MCF 10A (cell line): ENCODE data around the gene CRHR1. TPM values are rescaled to one million over a fixed set of nuclear protein-coding genes. Genes with fewer than 3 reads are reported as not detected.

Experiments
- BruUV-seq: library from RNA; stranded (reverse); fragments of 400-500 nt; replicated peaks from 2 replicates; lab custom pipeline; 2021; lab: Mats Ljungman, UMichigan
- CTCF ChIA-PET: fragments of 300-600 bp; sonication (Branson Sonifier 250); formaldehyde crosslinking; extraction: SDS; loops from one replicate; lab custom pipeline; 2021; ENCODE audit warnings: antibody characterized with exemption, inconsistent platforms; lab: Yijun Ruan, JAX
- POLR2A ChIA-PET: fragments of 300-600, 350-650 bp; sonication (Branson Sonifier 250); formaldehyde crosslinking; extraction: SDS; loops from one replicate; lab custom pipeline; 2020; ENCODE audit warnings: antibody characterized with exemption, inconsistent platforms; lab: Yijun Ruan, JAX
- DNase-seq: peaks from one replicate; pipeline ENCODE4 v3.0.0-alpha.2; 2018; ENCODE audit not compliant: unreplicated experiment
- H3K27ac Mint-ChIP-seq: one replicate; pipeline ENCODE4 v1.8.0; 2022; ENCODE audit warnings: mild to moderate bottlenecking, low read depth, mixed read lengths; ENCODE audit not compliant: unreplicated experiment
- H3K27me3 Mint-ChIP-seq: one replicate; pipeline ENCODE4 v1.8.0; 2022; ENCODE audit warnings: mixed read lengths; ENCODE audit not compliant: insufficient read depth, unreplicated experiment
- H3K36me3 Mint-ChIP-seq: one replicate; pipeline ENCODE4 v1.8.0; 2022; ENCODE audit warnings: mild to moderate bottlenecking, moderate library complexity, mixed read lengths; ENCODE audit not compliant: insufficient read depth, unreplicated experiment
- H3K4me1 Mint-ChIP-seq: one replicate; pipeline ENCODE4 v1.8.0; 2022; ENCODE audit warnings: mixed read lengths; ENCODE audit not compliant: insufficient read depth, unreplicated experiment
- H3K4me3 Mint-ChIP-seq: one replicate; pipeline ENCODE4 v1.8.0; 2022; ENCODE audit warnings: mild to moderate bottlenecking, moderate library complexity, mixed read lengths; ENCODE audit not compliant: unreplicated experiment
- H3K9me3 Mint-ChIP-seq: one replicate; pipeline ENCODE4 v1.8.0; 2022; ENCODE audit warnings: mixed read lengths; ENCODE audit not compliant: unreplicated experiment
- intact Hi-C: fragments of 100-400 bp; cut with micrococcal nuclease; formaldehyde crosslinking; loops from 2 replicates; pipeline ENCODE4 v1.14.1; 2022
- total RNA-seq: library from RNA; stranded (reverse); gene quantifications from 2 replicates; pipeline ENCODE4 v1.2.3, GENCODE V29; 2022
- TF ChIP-seq, protein P1 (sequence below): fragments of 200-600 bp; IDR thresholded peaks from one replicate; pipeline ENCODE4 v1.8.0; 2022; ENCODE audit warnings: antibody characterized with exemption, mild to moderate bottlenecking; ENCODE audit not compliant: unreplicated experiment

CRHR1 gene
- total RNA-seq, 1 experiment from 2014 or later: not detected

DNA sequence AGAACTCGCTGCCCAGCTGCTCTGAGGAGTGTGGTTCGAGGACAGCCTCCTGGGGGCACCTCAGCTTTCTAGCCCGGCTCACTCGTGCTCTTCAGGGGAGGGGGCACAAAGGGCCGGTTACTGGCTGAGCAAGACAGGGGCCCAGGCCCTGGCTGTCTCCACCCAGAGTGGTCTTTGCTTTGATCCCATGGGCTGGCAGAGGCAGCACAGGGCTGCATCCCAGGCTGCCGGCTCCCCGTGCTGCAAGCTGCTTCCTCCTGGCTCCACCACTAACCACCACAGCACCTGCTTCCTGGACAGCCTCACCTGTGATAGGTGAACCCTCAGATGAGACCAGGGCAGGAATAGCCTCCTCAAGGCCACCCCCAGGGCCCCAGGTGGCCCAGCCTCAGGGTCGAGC lies 67.3 kb downstream of the CRHR1 start:
- CTCF ChIA-PET: interaction anchor here (0.9 to 5.2 kb wide), 19 partner anchors 9 to 716 kb away, joined by 3 to 44 read pairs (median 5); partner anchors contain the start of genes ACBD4 and FMNL1
- Mint-ChIP-seq H3K9me3 (no peaks in the 10 kb centered on the region), H3K4me1 (no peaks in the 10 kb centered on the region), H3K36me3 (peaks cover 6% of the 10 kb centered on the region), H3K27ac (no peak overlapping the region), H3K4me3 (no peak overlapping the region), H3K27me3 (peaks cover 30% of the 10 kb centered on the region)
- no peak for DNase-seq
- TF ChIP-seq, protein P1, sequence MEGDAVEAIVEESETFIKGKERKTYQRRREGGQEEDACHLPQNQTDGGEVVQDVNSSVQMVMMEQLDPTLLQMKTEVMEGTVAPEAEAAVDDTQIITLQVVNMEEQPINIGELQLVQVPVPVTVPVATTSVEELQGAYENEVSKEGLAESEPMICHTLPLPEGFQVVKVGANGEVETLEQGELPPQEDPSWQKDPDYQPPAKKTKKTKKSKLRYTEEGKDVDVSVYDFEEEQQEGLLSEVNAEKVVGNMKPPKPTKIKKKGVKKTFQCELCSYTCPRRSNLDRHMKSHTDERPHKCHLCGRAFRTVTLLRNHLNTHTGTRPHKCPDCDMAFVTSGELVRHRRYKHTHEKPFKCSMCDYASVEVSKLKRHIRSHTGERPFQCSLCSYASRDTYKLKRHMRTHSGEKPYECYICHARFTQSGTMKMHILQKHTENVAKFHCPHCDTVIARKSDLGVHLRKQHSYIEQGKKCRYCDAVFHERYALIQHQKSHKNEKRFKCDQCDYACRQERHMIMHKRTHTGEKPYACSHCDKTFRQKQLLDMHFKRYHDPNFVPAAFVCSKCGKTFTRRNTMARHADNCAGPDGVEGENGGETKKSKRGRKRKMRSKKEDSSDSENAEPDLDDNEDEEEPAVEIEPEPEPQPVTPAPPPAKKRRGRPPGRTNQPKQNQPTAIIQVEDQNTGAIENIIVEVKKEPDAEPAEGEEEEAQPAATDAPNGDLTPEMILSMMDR: no peak
- POLR2A ChIA-PET: interaction anchor here (0.8 to 1.1 kb wide), 2 partner anchors 211 to 458 kb away, joined by 3 read pairs; no protein-coding TSS in a partner anchor
- BruUV-seq: no TSS peak
- intact Hi-C loops: loop anchor here (5.0 kb wide), 2 partner anchors 424 to 714 kb away; partner anchors contain the start of gene ACBD4

DNA sequence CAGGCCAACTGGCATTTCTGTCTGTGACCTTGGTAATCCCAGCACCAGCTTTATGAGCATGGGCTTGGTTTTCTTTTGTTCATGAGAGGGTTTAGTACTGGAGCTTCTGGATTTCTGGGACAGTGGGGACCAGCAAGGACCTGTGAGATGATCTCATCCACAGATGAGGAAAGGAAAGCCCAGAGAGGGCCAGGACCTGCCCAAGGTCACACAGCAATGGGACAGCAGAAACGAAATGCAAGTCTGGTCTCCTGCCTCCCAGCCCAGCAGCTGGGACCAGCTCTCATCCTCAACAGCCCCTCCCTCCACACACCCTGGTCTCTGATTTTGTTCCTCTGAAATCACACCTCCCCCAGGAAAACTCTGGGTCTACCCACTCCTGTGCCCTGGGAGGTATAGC lies 67.8 kb downstream of the CRHR1 start:
- TF ChIP-seq, protein P1: no peak
- no TSS peak for BruUV-seq
- Mint-ChIP-seq H3K27ac (no peak overlapping the region), H3K9me3 (no peaks in the 10 kb centered on the region), H3K4me3 (no peak overlapping the region), H3K4me1 (no peaks in the 10 kb centered on the region), H3K27me3 (peaks cover 30% of the 10 kb centered on the region), H3K36me3 (peaks cover 6% of the 10 kb centered on the region)
- ChIA-PET CTCF (interaction anchor here (0.7 to 5.2 kb wide), 26 partner anchors 9 to 717 kb away, joined by 3 to 44 read pairs (median 5); partner anchors contain the start of genes ACBD4 and FMNL1), POLR2A (interaction anchor here (0.8 to 1.1 kb wide), 2 partner anchors 212 to 458 kb away, joined by 3 read pairs; no protein-coding TSS in a partner anchor)
- DNase-seq: no peak
- intact Hi-C loops: loop anchor here (1.0 to 5.0 kb wide), 4 partner anchors 212 to 715 kb away; partner anchors contain the start of gene ACBD4

DNA sequence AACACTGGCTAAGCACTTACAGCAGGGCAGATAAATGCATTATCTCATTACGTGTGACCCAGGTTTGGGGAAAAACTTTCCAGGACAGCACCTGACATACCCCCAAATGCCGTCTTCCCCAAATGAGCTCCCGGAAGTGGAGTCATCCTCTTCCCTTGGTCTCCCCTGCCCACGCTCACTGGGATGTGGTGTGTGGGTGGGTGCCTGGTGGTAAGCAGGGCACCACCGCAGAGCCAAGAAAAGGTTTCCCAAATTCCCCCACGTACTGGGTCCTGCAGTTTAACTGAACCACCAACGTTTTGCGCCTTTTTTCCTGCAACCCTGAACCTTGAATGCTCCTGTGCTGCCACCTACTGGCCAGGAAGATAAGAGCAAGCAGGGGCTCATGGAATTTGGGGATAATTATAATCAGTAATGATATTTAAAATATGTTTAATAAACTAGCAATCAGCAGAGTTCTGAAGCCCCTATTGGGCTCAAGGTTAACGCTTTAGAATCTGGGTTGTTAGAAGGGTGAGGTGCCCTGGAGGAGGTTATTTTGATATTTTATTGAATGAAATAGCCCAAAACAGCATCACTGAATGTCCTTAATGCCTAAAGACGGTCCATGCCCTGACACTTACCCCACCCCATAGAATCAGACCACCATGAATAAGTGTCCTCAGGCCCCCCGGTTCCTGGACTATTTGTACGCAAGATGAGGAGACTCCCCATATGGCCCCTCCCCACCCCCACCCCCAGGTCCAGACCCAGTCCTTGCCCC lies 68.6 kb downstream of the CRHR1 start:
- no peaks in the 10 kb centered on the region for H3K9me3 Mint-ChIP-seq
- peaks cover 34% of the 10 kb centered on the region for H3K27me3 Mint-ChIP-seq
- no peak overlapping the region for H3K27ac Mint-ChIP-seq
- no TSS peak for BruUV-seq
- H3K36me3 Mint-ChIP-seq: peaks cover 6% of the 10 kb centered on the region
- ChIA-PET POLR2A (interaction anchor here (0.5 kb wide), 1 partner anchor 78 kb away, joined by 4 read pairs; no protein-coding TSS in a partner anchor), CTCF (interaction anchor here (0.6 to 5.2 kb wide), 26 partner anchors 9 to 717 kb away, joined by 3 to 44 read pairs (median 5); partner anchors contain the start of genes ACBD4 and FMNL1)
- H3K4me1 Mint-ChIP-seq: no peaks in the 10 kb centered on the region
- TF ChIP-seq, protein P1: peak; percentile 87
- intact Hi-C loops: loop anchor here (1.0 to 5.0 kb wide), 4 partner anchors 212 to 715 kb away; partner anchors contain the start of gene ACBD4
- peak; percentile 73 for DNase-seq
- no peak overlapping the region for H3K4me3 Mint-ChIP-seq

DNA sequence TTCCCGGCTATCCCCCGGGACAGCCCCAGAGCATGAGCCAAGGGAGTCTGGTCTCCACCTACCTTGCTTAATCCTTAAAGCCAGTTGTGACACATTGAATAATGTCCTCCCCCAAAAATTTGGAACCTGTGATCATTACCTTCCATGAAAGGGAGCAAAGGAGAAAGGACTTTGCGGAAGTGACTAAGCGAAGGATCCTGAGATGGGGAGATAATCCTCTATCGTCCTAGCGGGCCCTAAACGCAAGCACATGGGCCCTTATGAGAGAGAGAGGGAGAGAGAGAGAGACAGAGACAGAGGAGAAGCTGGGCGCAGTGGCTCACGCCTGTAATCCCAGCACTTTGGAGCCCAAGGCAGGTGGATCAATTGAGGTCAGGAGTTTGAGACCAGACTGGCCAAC lies 70.1 kb downstream of the CRHR1 start:
- H3K4me1 Mint-ChIP-seq: no peaks in the 10 kb centered on the region
- intact Hi-C loops: loop anchor here (5.0 kb wide), 2 partner anchors 427 to 717 kb away; partner anchors contain the start of gene ACBD4
- no peak overlapping the region for H3K27ac Mint-ChIP-seq
- TF ChIP-seq, protein P1: no peak
- peaks cover 6% of the 10 kb centered on the region for H3K36me3 Mint-ChIP-seq
- H3K4me3 Mint-ChIP-seq: no peak overlapping the region
- DNase-seq: no peak
- no peaks in the 10 kb centered on the region for H3K9me3 Mint-ChIP-seq
- no TSS peak for BruUV-seq
- POLR2A ChIA-PET: no interaction called here
- CTCF ChIA-PET: interaction anchor here (0.6 to 0.7 kb wide), 3 partner anchors 20 to 1304 kb away, joined by 3 to 4 read pairs (median 3); no protein-coding TSS in a partner anchor
- H3K27me3 Mint-ChIP-seq: peaks cover 45% of the 10 kb centered on the region
